ENCODE data around the gene CADPS2.

Gene CADPS2

GRCh38 chr7:122597277-122597676 lies 289.0 kb downstream of the CADPS2 start:
- no peak for TF ChIP-seq CTCF (IDR thresholded peaks at IDR 0.05; ENCODE audit: low read depth, low read length)
- no peak overlapping the region for H3K4me3 ChIP-seq (replicated peaks in 1 of 2; ENCODE audit: low read depth in 2 of 2, low read length in 2 of 2)
- no peak for DNase-seq (ENCODE audit: low read depth in 2 of 2)

- DNase-seq (ENCODE audit: low read depth in 2 of 2): no peak
- no peak for TF ChIP-seq CTCF (IDR thresholded peaks at IDR 0.05; ENCODE audit: low read depth, low read length)
- no peak overlapping the region for H3K4me3 ChIP-seq (replicated peaks in 1 of 2; ENCODE audit: low read depth in 2 of 2, low read length in 2 of 2)
Observed at GRCh38 chr7:122595885-122596284, 290.4 kb downstream of the CADPS2 start.

- DNase-seq (ENCODE audit: low read depth in 2 of 2): peak in 1 of 2 donors; percentile 80
- H3K4me3 ChIP-seq (replicated peaks in 1 of 2; ENCODE audit: low read depth in 2 of 2, low read length in 2 of 2): no peak overlapping the region
- no peak for TF ChIP-seq CTCF (IDR thresholded peaks at IDR 0.05; ENCODE audit: low read depth, low read length)
Observed at GRCh38 chr7:122588621-122589020, 297.6 kb downstream of the CADPS2 start.

- TF ChIP-seq CTCF (IDR thresholded peaks at IDR 0.05; ENCODE audit: low read depth, low read length): no peak
- H3K4me3 ChIP-seq (replicated peaks in 1 of 2; ENCODE audit: low read depth in 2 of 2, low read length in 2 of 2): no peak overlapping the region
- DNase-seq (ENCODE audit: low read depth in 2 of 2): no peak
Observed at GRCh38 chr7:122584676-122585251, 301.5 kb downstream of the CADPS2 start.

- TF ChIP-seq CTCF (IDR thresholded peaks at IDR 0.05; ENCODE audit: low read depth, low read length): no peak
- H3K4me3 ChIP-seq (replicated peaks in 1 of 2; ENCODE audit: low read depth in 2 of 2, low read length in 2 of 2): no peak overlapping the region
- DNase-seq (ENCODE audit: low read depth in 2 of 2): no peak
Observed at GRCh38 chr7:122578350-122578749, 307.9 kb downstream of the CADPS2 start.

GRCh38 chr7:122577449-122578003 lies 308.7 kb downstream of the CADPS2 start:
- no peak for TF ChIP-seq CTCF (IDR thresholded peaks at IDR 0.05; ENCODE audit: low read depth, low read length)
- no peak for DNase-seq (ENCODE audit: low read depth in 2 of 2)

GRCh38 chr7:122572706-122573105 lies 313.6 kb downstream of the CADPS2 start:
- DNase-seq (ENCODE audit: low read depth in 2 of 2): no peak
- no peak for TF ChIP-seq CTCF (IDR thresholded peaks at IDR 0.05; ENCODE audit: low read depth, low read length)

More at GRCh38 chr7:122577449-122578003, 308.7 kb downstream of the CADPS2 start:
- H3K4me3 ChIP-seq (replicated peaks in 1 of 2; ENCODE audit: low read depth in 2 of 2, low read length in 2 of 2): no peak overlapping the region

More at GRCh38 chr7:122572706-122573105, 313.6 kb downstream of the CADPS2 start:
- no peak overlapping the region for H3K4me3 ChIP-seq (replicated peaks in 1 of 2; ENCODE audit: low read depth in 2 of 2, low read length in 2 of 2)
